CD4-positive, alpha-beta T cell treated with Interleukin-21 for 1 hour (primary cell): ENCODE data around the gene SUDS3.

Source experiments
- DNase-seq: peaks from one replicate; pipeline ENCODE4 v3.0.0-alpha.2; 2020

The SUDS3 gene

DNA sequence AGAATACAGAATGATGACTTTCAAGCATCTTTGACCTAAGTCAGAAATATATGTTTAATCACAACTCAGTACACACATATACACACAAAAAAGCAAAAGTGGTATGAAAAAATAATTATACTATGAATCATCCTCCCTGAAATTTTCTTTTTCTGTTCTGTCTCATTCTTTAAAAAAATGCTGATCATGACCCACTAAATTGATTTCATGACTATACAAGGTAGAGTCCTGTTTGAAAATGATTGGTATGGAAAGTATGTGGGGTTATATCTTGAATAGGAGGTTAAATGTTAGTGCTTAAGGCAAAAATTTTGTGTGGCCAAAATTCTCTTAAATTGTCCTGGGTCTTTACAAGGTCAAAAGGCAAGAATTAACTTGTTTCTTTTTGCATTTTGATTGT lies 80.4 kb downstream of the SUDS3 start:
- no peak for DNase-seq

DNA sequence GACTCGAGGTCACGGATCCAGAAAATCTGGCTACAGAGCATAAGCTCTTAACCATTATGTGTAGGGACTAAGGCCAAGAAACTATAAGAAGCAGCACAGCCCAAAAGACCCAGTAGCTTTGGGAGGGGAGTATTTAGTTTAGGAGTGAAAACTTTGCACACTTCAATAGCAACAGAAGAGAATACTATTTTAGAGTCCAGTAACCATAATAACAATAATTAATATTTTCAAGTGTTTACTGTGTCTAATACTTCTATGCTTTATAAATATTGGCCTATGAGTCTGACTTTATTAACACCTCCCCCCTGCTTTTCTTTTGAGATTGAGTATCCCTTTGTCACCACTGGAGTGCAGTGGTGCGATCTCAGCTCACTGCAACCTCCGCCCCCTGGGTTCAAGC lies 82.8 kb downstream of the SUDS3 start:
- DNase-seq = no peak

DNA sequence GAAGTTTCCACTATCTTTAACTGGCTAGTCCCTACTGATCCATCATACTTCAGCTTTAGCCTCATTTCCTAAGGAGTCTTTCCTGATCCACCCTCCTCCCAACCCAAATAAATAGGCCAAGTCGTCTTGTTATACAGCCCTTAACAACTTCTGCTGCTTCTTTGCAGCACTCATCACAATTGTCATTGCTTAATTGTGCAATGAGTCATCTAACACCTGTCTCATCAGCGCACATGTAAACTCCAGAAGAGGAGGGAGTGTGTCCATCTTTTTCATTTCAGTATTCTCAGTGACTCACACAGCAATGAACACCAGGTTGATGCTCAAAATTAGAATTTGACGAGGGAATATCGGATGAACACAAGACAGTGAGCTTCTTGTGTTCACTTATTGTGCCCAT lies 87.3 kb downstream of the SUDS3 start:
- DNase-seq = no peak

DNA sequence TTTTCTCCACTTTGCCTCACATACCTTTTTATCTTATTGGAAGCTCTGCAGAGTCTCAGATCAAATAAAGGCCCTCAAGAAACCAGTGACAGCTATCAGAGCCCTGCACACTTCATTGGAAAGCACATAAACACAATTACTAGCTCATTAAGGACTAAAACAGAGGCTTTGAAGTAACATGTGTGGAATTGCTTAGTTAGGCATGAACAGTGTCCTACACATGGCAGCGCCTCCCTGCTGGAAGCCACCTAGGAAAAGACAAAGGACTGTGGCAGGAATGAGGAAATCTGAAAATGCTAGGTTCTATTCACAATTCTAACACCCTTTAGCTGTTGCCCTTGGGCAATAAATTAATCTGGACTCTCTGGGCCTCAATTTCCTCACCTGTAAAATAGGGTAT lies 89.4 kb downstream of the SUDS3 start:
- DNase-seq = no peak
